SW 1271 (cell line): ENCODE measurements around the gene PITPNM1.
A peak's percentile ranks its signal among the peaks of the same experiment; 100 is the strongest.
"Not testable (repeated sequence)": the region's sequence is repeated elsewhere in the genome, so short reads cannot be mapped to it uniquely, and the experiment has no call there.

Experiments used
- DNase-seq, 2 experiments: peaks; one replicate each; lab custom pipeline; 2025; lab: John Stamatoyannopoulos, UW

PITPNM1 gene

DNA sequence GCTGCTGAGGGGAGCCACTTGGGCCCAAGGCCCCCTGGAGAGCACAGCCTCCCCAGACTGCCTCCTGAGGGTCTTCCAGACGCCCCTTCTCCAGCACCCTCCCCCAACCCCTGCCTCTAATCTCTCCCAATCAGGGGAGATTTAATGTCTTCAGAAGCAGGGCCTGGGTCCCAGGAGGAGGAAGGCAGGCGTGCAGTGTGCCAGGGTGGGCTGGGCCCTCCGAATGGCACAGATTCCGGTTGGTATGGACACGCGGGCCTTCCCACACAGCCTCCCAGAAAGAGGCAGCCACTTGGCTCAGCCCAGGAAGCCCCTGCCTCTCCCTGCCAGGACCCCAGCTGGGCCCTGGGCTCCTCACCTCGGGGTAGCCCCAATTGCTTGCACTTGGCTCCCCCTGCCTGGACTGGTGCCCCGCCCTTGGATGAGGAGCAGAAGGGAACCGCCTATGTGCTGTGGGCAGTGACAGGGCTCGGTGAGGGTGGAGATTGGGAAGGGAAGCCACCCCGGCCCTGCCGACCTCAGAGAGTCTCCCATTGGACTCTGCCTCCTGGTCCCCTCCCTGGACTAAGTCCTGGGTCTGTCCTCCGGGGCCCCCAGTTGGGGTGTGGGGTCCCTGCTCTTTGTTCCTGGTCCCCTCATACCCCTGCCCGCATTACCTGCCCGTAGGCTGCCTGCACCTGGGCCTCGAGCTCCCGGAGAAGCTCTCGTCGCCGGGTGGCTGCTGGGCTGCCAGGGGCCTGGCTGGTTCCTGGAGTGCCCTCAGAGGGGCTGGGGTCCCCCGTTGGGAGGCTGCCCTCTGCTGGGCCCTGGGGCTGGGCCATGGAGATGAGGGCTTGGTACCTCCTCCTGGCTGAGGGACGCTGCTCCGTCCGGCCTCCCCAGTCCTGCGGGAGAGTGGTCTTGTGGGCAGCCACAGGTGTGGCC lies 18.7 kb upstream of the PITPNM1 start:
- no peak for DNase-seq

DNA sequence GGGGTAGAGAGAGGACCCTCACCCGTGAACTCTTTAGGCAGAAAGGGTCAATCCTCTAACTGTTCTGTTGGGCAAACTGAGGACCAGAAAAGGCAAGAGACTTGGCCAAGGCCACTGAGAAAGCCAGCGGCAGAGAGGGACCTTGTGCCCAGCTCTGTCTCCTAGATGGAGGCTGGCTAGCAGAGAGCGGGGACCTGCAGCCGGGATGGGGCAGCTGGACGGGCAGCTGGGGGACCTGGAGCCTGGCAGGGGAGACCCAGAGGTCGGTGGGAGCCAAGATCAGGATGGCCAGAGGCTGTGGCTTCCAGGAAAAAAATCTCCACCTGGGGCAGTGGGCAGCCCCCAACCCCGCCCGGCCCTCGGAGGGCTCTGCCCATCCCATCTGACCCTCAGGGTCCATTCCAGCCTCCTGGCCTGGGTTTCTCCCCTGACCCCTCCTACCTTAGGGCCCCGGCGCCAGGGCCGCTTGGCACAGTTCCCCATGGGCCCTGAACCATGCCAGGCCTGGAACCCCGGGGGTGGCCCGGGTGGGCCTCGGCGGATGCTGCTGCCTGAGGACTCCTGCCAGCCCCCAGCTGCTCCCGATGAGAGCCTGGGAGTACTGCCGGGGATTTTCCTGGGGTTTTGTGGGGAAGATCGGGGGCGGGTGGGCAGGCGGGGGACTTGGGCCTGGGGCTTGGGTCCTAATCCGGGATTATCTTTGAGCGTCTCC lies 17.8 kb upstream of the PITPNM1 start, which contains the start of gene CABP2:
Gene CABP2 (minus strand): TSS at position 603 of the 712 bp plus-strand sequence. CDS start 120 bp downstream, at position 483.
- DNase-seq, result no peak

GRCh38 chr11:67522338-67522737 lies 17.2 kb upstream of the PITPNM1 start:
- DNase-seq, result no peak

DNA sequence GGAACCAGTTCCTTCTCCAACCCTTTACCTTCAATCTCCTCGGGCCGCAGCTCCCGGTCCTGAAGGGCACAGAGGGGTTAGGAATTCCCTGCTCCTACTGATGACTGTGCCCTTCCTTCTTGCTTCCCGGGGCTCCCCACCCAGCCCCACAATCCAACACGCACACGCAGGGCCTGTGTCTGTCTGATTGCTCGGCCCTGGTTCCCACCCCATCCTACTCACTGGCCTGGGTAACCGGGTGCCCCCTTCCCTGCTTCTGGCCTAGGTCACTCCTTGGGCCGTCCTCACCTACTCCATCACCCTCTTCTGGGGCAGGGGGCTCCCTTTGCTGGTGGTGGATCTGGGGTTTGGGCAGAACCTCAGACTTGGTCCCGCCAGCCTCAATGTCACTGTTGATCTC lies 16.8 kb upstream of the PITPNM1 start:
- no peak for DNase-seq

- no peak for DNase-seq
Measured at GRCh38 chr11:67520856-67521824, 16.0 kb upstream of the PITPNM1 start.

DNA sequence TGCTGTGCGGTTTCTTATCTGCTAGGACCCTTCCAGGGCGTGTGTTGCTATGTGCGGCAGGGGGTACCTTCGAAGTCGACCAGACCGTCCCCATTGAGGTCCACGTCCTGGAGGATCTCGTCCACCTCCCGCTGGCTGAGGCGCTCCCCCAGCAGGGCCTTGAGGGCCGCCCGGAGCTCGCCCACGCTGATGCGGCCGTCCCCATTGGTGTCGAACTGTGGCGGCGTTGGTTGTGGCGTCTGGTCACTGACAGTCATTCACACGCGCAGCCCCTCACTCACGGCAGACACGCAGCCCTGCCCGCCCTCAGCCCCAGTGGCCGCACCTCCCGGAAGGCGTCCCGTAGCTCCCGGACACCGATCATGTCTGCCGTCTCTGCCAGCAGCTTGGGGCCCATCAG lies 14.6 kb upstream of the PITPNM1 start:
- no peak for DNase-seq

DNA sequence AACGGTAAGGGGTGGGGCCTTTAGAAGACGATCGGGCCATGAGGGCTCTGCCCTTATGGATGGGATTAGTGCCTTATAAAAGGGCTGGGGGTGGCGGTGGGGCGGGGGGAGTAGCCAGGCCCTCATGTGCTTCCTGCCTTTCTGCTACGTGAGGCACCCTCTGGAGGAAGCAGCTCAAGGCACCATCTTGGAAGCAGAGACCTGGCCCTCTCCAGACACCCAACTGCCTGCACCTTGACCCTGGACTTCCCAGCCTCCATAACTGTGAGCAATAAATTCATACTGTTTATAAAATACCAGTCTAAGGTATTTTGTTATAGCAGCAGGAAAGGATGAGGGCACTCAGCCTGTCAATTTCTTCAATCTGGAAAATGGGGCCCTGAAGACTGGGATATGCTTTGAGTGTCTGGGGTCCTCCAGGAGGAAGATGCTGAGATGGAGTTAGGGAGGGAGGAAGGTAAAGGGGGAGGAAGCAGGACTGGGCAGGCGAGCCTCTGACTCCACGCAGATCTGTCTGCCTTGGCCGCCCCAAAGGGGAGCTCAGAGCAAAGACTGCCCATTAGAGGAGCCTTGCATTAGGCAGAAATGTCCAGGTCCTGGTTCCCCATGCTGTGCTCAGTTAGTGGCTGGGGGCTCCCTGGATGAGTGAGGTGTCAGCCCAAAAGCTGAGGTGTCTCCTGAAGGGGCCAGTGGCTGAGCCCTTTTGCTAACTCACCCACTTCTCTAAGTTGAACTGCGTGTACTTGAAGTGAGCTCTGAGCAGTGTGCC lies 12.8 kb upstream of the PITPNM1 start:
- DNase-seq, result no peak

- DNase-seq, result no peak
Measured at GRCh38 chr11:67516806-67517205, 11.6 kb upstream of the PITPNM1 start.

DNA sequence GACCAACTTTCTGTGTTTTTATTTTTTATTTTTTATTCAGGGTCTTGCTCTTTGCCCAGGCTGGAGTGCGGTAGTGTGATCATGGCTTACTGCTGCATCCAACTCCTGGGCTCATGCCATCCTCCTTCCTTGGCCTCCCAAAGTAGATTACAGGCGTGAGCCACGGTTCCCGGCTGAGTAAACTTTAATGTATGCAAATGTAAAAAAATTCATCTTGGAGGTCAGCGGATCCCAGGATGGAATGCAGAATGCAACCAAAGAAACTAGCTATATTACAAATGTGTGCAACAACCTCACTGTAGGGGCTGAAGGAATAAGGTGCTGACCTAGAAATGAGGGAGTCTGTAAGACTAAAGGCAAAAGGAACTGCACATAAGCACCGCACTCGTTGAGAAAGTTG lies 9.0 kb upstream of the PITPNM1 start:
- DNase-seq, result no peak

DNA sequence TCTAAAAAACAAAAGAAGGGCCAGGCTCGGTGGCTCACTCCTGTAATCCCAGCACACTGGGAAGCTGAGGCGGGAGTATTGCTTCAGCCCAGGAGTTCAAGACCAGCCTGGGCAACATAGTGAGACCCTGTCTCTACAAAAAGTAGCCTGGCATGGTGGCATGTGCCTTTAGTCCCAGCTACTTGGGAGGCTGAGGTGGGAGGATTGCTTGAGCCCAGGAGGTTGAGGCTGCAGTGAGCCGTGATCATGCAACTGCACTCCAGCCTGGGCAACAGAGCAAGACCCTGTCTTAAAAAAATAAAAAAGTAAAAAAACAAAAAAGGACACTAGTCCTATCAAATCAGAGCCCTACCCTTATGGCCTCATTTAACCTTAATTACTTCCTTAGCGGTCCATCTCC lies 6.4 kb upstream of the PITPNM1 start:
- DNase-seq, result not testable (repeated sequence)

- DNase-seq, result no peak
Measured at GRCh38 chr11:67510023-67510345, 4.8 kb upstream of the PITPNM1 start.

DNA sequence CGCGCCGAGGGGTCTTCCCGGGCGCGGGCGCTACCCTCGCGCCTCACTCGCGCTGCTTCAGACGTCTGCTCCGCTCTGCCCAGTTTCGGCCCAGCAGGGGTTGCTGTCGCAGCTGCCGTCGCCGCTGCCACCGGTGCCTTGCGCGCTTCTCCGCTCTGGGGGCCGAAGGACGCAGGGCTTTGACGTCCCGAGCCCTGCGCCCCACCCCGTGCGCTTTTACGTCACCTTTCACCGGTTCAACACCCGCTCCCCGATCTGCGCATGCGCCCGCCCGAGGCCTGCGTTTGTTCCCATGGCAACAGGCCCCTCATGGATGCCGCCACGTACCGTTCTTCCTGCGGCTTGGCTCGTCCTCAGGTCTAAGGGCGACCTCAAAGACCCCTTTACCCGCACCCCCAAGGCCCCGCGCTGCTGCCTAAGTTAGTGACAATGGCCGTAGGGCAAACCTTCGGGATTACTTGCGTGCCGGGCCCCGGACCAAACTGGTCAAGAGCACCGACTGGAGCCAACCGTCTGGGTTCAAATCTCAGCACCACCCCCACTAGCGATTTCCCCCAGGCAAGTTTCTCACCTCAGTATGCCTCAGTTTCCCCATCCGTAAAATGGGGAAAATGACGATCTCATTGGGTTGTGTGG lies 3.4 kb upstream of the PITPNM1 start:
- peak; percentile 95 to 97 for DNase-seq

DNA sequence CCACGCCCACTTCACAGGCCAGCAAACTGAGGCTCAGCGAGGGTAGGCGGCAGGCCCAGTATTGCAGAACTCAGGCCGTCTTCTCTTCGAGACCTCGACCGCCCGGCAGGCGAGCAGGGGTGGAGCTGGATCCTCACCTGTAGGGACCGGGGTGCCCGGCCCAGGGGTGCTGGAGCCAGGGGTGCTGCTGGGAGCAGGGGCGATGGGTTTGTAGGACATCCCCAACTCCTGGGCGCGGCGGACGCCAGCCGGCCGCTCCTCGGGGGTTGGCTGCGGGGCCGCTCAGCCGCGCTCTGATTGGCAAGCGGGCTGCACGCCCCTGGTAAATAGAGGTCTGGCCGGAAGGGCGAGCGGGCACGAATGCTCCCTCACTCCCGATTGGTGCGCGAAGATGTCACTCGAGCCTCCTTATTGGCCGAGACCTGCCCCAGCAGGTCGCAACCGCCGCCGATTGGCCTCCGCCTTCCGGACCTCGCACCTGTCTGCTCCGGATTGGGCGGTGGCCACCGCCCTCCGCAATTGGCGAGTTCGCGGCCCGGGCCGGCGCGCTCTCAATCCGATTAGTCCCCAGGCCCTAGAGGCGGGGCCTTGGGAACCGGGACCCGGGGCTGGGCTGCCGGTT lies 2.8 kb upstream of the PITPNM1 start, which contains the start of gene CDK2AP2:
Gene CDK2AP2 (minus strand): TSS at position 299 of the 622 bp plus-strand sequence. CDS start 80 bp downstream, at position 219.
- DNase-seq, result peak; percentile 99

DNA sequence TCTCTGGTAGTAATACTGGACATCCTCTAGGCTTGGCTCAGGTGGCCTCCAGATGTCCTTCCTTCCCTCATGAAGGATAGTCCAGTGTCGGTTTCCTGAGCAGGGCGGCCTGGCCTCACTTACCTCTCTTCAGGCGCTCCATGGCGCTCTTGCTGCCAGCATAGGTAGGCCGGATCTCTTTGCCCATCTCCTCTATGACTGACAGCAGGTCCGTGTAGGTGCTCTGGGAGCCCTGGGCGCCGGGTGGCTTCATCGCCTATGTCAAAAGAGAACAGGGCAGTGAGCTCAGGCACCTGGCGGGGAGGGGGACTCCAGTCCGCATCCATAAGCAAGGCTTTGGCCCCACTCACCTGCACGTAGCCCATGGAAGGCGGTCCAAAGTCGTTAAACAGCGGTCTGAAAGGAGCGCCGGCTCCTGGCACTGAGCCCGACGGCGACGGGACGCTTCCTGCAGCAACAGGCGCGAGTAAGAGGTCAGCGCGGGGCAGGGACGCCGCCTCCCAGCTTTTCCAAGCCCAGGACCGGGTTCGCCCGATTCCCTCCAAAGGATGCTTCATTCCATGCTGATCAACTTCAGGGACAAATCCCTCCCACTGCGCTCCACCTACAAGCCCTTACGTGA lies 2.2 kb upstream of the PITPNM1 start:
- DNase-seq, result no peak

DNA sequence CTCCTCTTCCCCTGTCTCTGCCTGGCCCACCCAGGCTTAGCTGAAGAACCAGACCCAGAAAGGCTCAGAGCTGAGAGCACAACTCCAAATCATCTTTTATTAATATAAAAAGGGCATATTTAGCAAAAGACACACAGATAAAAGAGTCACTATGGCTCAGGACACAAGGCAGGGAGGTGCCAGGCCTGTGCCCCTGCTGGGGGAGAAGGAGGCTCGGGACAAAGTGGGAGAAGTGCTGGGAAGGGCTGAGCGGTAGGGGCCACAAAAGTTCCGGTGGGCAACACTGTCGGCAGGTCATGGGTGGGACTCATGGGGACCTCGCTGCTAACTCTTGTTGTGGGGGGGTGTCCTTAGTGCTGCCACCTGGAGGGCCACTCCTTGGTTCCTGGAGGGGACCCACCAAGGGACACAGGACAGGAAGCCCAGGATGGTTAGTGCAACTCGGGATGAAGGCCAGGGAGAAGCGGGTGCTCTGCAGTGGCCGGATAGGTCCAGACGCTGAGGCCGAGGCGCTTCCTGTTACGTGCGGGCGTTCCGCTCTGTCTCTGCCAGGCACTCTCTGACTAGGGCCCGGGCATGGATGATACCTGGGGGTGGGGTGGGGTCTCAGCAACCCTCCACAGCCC lies 1.4 kb upstream of the PITPNM1 start:
- DNase-seq, result no peak

- peak; percentile 95 for DNase-seq
Measured at GRCh38 chr11:67505605-67506396, 638 bp upstream of the PITPNM1 start.

- peak in 1 of 2 experiments; percentile 35 for DNase-seq
Measured at GRCh38 chr11:67504005-67504949, 886 bp downstream of the PITPNM1 start.
